ENCODE measurements around the gene CFAP65. TPM values are rescaled to one million over a fixed set of nuclear protein-coding genes. Genes with fewer than 3 reads are reported as not detected.

Gene CFAP65
- total RNA-seq, 1 experiment from 2014 or later: 0.52 TPM

DNA sequence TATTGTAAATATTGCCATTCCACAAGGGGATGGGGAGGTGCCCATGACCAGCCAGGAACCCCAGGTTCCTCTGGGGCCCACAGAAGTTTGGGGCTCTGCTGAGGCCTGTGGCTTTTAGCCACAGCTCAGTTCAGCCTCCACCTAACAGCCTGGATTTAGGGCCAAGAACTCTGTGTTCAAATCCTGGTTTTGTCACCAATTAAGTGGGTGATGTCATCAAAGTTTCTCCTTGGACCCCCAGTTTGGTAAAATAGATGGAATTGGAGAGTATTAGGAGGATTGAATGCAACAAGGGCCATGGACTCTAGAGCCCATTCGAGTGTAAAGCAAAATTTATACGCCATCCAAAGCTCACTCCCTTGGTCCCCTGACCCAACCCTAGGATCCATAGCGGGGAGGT is 53.2 kb downstream of the CFAP65 start:
- no peaks in the 10 kb centered on the region for H3K9me3 ChIP-seq (ENCODE audit: control insufficient read depth in 1 of 2, insufficient read depth in 1 of 2, low read depth in 1 of 2, low read length in 2 of 2)
- H4K20me1 ChIP-seq (ENCODE audit: insufficient read depth): no peaks in the 10 kb centered on the region
- no peaks in the 10 kb centered on the region for H3K9me2 ChIP-seq (ENCODE audit: insufficient read depth)
- no peaks in the 10 kb centered on the region for H3K4me1 ChIP-seq (ENCODE audit: control insufficient read depth in 1 of 2, insufficient read depth in 2 of 2, low read length in 2 of 2)
- no TSS peak for BruUV-seq (replicated peaks)
- no peak for ATAC-seq
- intact Hi-C loops (cut with micrococcal nuclease): no loop called here
- CTCF ChIA-PET: interaction anchor here (1.5 to 1.7 kb wide), 2 partner anchors 8 to 14 kb away, joined by 5 to 7 read pairs; no protein-coding TSS in a partner anchor
- H3K27ac ChIP-seq (ENCODE audit: low read depth, low read length): no peak overlapping the region
- H2AFZ ChIP-seq (ENCODE audit: low read depth, low read length, poor library complexity, severe bottlenecking): no peak overlapping the region
- TF ChIP-seq EGR1 (IDR thresholded peaks at IDR 0.05; ENCODE audit: low read depth) (no peak), ZNF274 (IDR thresholded peaks at IDR 0.05; ENCODE audit: low read depth, low read length) (no peak), ELF1 (IDR thresholded peaks at IDR 0.05; ENCODE audit: borderline replicate concordance, low read depth) (no peak), MAX (IDR thresholded peaks at IDR 0.05) (no peak), CTCF (IDR thresholded peaks at IDR 0.05 in 2 of 3, conservative IDR thresholded peaks at IDR 0.05 in 1 of 3; ENCODE audit: borderline replicate concordance in 1 of 3, insufficient read depth in 1 of 3, low read depth in 2 of 3, low read length in 2 of 3) (no peak), CEBPB (IDR thresholded peaks at IDR 0.05; ENCODE audit: low read depth) (no peak), EZH2phosphoT487 (IDR thresholded peaks at IDR 0.05; ENCODE audit: borderline replicate concordance) (no peak), ZBTB33 (IDR thresholded peaks at IDR 0.05; ENCODE audit: extremely low read depth, insufficient replicate concordance, low read length) (no peak), JUND (IDR thresholded peaks at IDR 0.05) (no peak), SRF (IDR thresholded peaks at IDR 0.05; ENCODE audit: low read depth) (no peak), CBX3 (IDR thresholded peaks at IDR 0.05; ENCODE audit: low read depth) (no peak), POLR2AphosphoS5 (IDR thresholded peaks at IDR 0.05; ENCODE audit: low read depth, low read length) (no peak), POLR2A (IDR thresholded peaks at IDR 0.05; ENCODE audit: borderline replicate concordance, extremely low read depth, insufficient read depth, insufficient read length) (no peak)
- TF ChIP-seq, protein P1, sequence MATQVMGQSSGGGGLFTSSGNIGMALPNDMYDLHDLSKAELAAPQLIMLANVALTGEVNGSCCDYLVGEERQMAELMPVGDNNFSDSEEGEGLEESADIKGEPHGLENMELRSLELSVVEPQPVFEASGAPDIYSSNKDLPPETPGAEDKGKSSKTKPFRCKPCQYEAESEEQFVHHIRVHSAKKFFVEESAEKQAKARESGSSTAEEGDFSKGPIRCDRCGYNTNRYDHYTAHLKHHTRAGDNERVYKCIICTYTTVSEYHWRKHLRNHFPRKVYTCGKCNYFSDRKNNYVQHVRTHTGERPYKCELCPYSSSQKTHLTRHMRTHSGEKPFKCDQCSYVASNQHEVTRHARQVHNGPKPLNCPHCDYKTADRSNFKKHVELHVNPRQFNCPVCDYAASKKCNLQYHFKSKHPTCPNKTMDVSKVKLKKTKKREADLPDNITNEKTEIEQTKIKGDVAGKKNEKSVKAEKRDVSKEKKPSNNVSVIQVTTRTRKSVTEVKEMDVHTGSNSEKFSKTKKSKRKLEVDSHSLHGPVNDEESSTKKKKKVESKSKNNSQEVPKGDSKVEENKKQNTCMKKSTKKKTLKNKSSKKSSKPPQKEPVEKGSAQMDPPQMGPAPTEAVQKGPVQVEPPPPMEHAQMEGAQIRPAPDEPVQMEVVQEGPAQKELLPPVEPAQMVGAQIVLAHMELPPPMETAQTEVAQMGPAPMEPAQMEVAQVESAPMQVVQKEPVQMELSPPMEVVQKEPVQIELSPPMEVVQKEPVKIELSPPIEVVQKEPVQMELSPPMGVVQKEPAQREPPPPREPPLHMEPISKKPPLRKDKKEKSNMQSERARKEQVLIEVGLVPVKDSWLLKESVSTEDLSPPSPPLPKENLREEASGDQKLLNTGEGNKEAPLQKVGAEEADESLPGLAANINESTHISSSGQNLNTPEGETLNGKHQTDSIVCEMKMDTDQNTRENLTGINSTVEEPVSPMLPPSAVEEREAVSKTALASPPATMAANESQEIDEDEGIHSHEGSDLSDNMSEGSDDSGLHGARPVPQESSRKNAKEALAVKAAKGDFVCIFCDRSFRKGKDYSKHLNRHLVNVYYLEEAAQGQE (IDR thresholded peaks at IDR 0.05; ENCODE audit: low read depth): no peak
- no peak overlapping the region for H3K4me3 ChIP-seq (replicated peaks in 1 of 2; ENCODE audit: low read depth in 1 of 2, low read length in 2 of 2)
- H3K27me3 ChIP-seq (ENCODE audit: insufficient read depth, low read length): 0 out of 2 replicates have a peak, but pooled peaks cover 8% of the 10 kb centered on the region
- POLR2A ChIA-PET: no interaction called here
- H3K36me3 ChIP-seq (ENCODE audit: control insufficient read depth in 1 of 2, insufficient read depth in 2 of 2, low read length in 2 of 2): no peaks in the 10 kb centered on the region
- H3K79me2 ChIP-seq (ENCODE audit: insufficient read depth, low read length): no peaks in the 10 kb centered on the region
- DNase-seq (ENCODE audit: low read depth, low spot score): no peak
- H3K9ac ChIP-seq (ENCODE audit: low read length): no peak overlapping the region
- RAD21 ChIA-PET (ENCODE audit: low non-redundant PET in 1 of 2, low total read pairs in 2 of 2, uncharacterized antibody in 2 of 2, unreplicated experiment in 2 of 2): no interaction called here
- no peak overlapping the region for H3K4me2 ChIP-seq (ENCODE audit: low read length)
